WTC11 (cell line): ENCODE measurements around the gene ATP1B3. TPM values are rescaled to one million over a fixed set of nuclear protein-coding genes. Genes with fewer than 3 reads are reported as not detected.

ENCODE experiments used
- ATAC-seq: fragments of 200-7000 bp; cut with Tn5 transposase; 2 replicates; pipeline ENCODE4 v1.10.0; 2021; ENCODE audit warnings: mild to moderate bottlenecking, moderate library complexity
- CTCF ChIA-PET: fragments of 300-600 bp; sonication (Branson Sonifier 250); formaldehyde crosslinking; loops from one replicate; lab custom pipeline; 2021; ENCODE audit warnings: antibody characterized with exemption; lab: Charles Lee
- POLR2A ChIA-PET: fragments of 350-600 bp; sonication (Branson Sonifier 250); formaldehyde crosslinking; loops from one replicate; lab custom pipeline; 2021; ENCODE audit warnings: antibody characterized with exemption; lab: Charles Lee
- DNase-seq: peaks from one replicate; pipeline ENCODE4 v3.0.0; 2021; ENCODE audit warnings: low spot score
- H3K27ac Mint-ChIP-seq: 2 replicates; pipeline ENCODE4 v1.8.0; 2021; ENCODE audit warnings: mixed read lengths
- H3K27me3 Mint-ChIP-seq: 2 replicates; pipeline ENCODE4 v1.8.0; 2021; ENCODE audit warnings: low read depth, mild to moderate bottlenecking, moderate library complexity, mixed read lengths
- H3K36me3 Mint-ChIP-seq: 2 replicates; pipeline ENCODE4 v1.8.0; 2021; ENCODE audit warnings: mixed read lengths
- H3K4me1 Mint-ChIP-seq: 2 replicates; pipeline ENCODE4 v1.8.0; 2022; ENCODE audit warnings: mixed read lengths
- H3K4me3 Mint-ChIP-seq: 2 replicates; pipeline ENCODE4 v1.8.0; 2021; ENCODE audit warnings: mild to moderate bottlenecking, moderate library complexity, mixed read lengths
- H3K9me3 Mint-ChIP-seq: 2 replicates; pipeline ENCODE4 v1.8.0; 2021; ENCODE audit warnings: mixed read lengths
- ATF1 ChIP-seq: sonication (generic); formaldehyde crosslinking; IDR thresholded peaks from 2 replicates; pipeline ENCODE4 v1.8.1; 2023; ENCODE audit warnings: mild to moderate bottlenecking, moderate library complexity, missing genetic modification reagents
- CBFB ChIP-seq: sonication (generic); formaldehyde crosslinking; IDR thresholded peaks from 2 replicates; pipeline ENCODE4 v1.8.1; 2022; ENCODE audit warnings: mild to moderate bottlenecking, low read depth, missing genetic modification reagents
- CDX4 ChIP-seq: fragments of 250-450 bp; sonication (Bioruptor Pico); IDR thresholded peaks from 2 replicates; pipeline ENCODE4 v1.9.0; 2021; ENCODE audit warnings: moderate library complexity, mild to moderate bottlenecking, inconsistent platforms, borderline replicate concordance
- CREM ChIP-seq: sonication (generic); formaldehyde crosslinking; IDR thresholded peaks from 2 replicates; pipeline ENCODE4 v1.8.1; 2022; ENCODE audit warnings: mild to moderate bottlenecking, missing genetic modification reagents, moderate library complexity
- ETV6 ChIP-seq: sonication (generic); formaldehyde crosslinking; IDR thresholded peaks from 2 replicates; pipeline ENCODE4 v1.8.1; 2022; ENCODE audit warnings: mild to moderate bottlenecking, missing genetic modification reagents
- FOXJ3 ChIP-seq: sonication (generic); formaldehyde crosslinking; IDR thresholded peaks from 2 replicates; pipeline ENCODE4 v1.9.0; 2021; ENCODE audit warnings: missing genetic modification reagents, mild to moderate bottlenecking, borderline replicate concordance
- JAZF1 ChIP-seq: fragments of 250-450 bp; sonication (Bioruptor Pico); IDR thresholded peaks from 2 replicates; pipeline ENCODE4 v1.9.0; 2021; ENCODE audit warnings: moderate library complexity, mild to moderate bottlenecking, inconsistent platforms
- JUN ChIP-seq: sonication (generic); formaldehyde crosslinking; IDR thresholded peaks from 2 replicates; pipeline ENCODE4 v1.8.0; 2023; ENCODE audit warnings: mild to moderate bottlenecking, missing genetic modification reagents
- MLX ChIP-seq: sonication (generic); formaldehyde crosslinking; IDR thresholded peaks from 2 replicates; pipeline ENCODE4 v1.8.1; 2023; ENCODE audit warnings: mild to moderate bottlenecking, missing genetic modification reagents, moderate library complexity
- NR1H2 ChIP-seq: sonication (generic); formaldehyde crosslinking; IDR thresholded peaks from 2 replicates; pipeline ENCODE4 v1.9.0; 2021; ENCODE audit warnings: mild to moderate bottlenecking, moderate library complexity, missing genetic modification reagents
- NR2C2 ChIP-seq: sonication (generic); formaldehyde crosslinking; IDR thresholded peaks from 2 replicates; pipeline ENCODE4 v1.8.0; 2022; ENCODE audit warnings: mild to moderate bottlenecking, missing genetic modification reagents
- PREB ChIP-seq: sonication (generic); formaldehyde crosslinking; IDR thresholded peaks from 2 replicates; pipeline ENCODE4 v1.8.1; 2022; ENCODE audit warnings: mild to moderate bottlenecking, missing genetic modification reagents, moderate library complexity, borderline replicate concordance
- SP1 ChIP-seq: sonication (generic); formaldehyde crosslinking; conservative IDR thresholded peaks from 2 replicates; pipeline ENCODE4 v1.8.1; 2022; ENCODE audit warnings: missing genetic modification reagents
- STAT6 ChIP-seq: sonication (generic); formaldehyde crosslinking; conservative IDR thresholded peaks from 2 replicates; pipeline ENCODE4 v1.8.1; 2023; ENCODE audit warnings: mild to moderate bottlenecking, low read depth, missing genetic modification reagents, moderate library complexity
- ZBTB21 ChIP-seq: sonication (generic); formaldehyde crosslinking; IDR thresholded peaks from 2 replicates; pipeline ENCODE4 v1.8.1; 2023; ENCODE audit warnings: mild to moderate bottlenecking, missing genetic modification reagents, borderline replicate concordance
- ZNF219 ChIP-seq: sonication (generic); formaldehyde crosslinking; IDR thresholded peaks from 2 replicates; pipeline ENCODE4 v1.8.0; 2023; ENCODE audit warnings: missing genetic modification reagents, mild to moderate bottlenecking, borderline replicate concordance
- ZNF396 ChIP-seq: fragments of 250-450 bp; sonication (Bioruptor Pico); IDR thresholded peaks from 2 replicates; pipeline ENCODE4 v1.8.0; 2021; ENCODE audit warnings: mild to moderate bottlenecking, moderate library complexity, borderline replicate concordance
- total RNA-seq: library from RNA; stranded (reverse); gene quantifications from 3 replicates; pipeline ENCODE4 v1.2.3, GENCODE V29; 2021
- TF ChIP-seq, protein P1 (sequence below): sonication (generic); formaldehyde crosslinking; IDR thresholded peaks from 2 replicates; pipeline ENCODE4 v1.8.0; 2022; ENCODE audit warnings: mild to moderate bottlenecking, missing genetic modification reagents
- TF ChIP-seq, protein P2 (sequence below): fragments of 250-450 bp; sonication (Bioruptor Pico); IDR thresholded peaks from 2 replicates; pipeline ENCODE4 v1.9.0; 2021; ENCODE audit warnings: mild to moderate bottlenecking, borderline replicate concordance
- TF ChIP-seq, protein P3 (sequence below): sonication (generic); formaldehyde crosslinking; IDR thresholded peaks from 2 replicates; pipeline ENCODE4 v1.8.1; 2023; ENCODE audit warnings: mild to moderate bottlenecking, moderate library complexity, missing genetic modification reagents
- TF ChIP-seq, protein P4 (sequence below): sonication (generic); formaldehyde crosslinking; IDR thresholded peaks from 2 replicates; pipeline ENCODE4 v1.8.1; 2023; ENCODE audit warnings: mild to moderate bottlenecking, missing genetic modification reagents, moderate library complexity

The ATP1B3 gene
- total RNA-seq, 1 experiment from 2014 or later = 189 TPM

DNA sequence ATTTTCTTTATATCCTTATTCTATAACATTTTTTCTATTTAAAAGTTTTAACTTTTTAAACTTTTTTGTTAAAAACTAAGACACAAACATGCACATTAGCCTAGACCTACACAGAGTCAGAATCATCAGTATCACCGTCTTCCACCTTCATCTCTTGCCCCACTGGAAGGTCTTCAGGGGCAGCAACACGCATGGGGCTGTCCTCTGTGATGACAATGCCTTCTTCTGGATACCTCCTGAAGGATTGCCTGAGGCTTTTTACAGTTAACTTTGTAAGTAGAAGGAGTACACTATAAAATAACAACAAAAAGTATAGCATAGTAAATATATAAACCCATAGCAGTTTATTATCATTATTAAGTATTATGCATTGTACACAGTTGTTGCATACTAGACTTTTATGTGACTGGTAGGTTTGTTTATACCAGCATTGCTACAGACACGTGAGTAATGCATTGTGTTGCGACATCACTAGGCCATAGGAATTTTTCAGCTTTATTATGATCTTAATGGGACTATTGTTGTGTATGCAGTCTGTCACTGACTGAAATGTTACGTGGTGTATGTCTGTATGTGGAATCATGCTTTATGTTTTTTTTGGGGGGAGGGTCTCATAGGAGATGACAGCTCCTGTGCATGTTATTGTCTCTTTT, 18.2 kb downstream of the ATP1B3 start (continued):
- TF ChIP-seq, protein P1, sequence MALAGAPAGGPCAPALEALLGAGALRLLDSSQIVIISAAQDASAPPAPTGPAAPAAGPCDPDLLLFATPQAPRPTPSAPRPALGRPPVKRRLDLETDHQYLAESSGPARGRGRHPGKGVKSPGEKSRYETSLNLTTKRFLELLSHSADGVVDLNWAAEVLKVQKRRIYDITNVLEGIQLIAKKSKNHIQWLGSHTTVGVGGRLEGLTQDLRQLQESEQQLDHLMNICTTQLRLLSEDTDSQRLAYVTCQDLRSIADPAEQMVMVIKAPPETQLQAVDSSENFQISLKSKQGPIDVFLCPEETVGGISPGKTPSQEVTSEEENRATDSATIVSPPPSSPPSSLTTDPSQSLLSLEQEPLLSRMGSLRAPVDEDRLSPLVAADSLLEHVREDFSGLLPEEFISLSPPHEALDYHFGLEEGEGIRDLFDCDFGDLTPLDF = no peak
- no peak for TF ChIP-seq ZBTB21 (CRISPR knock-in tag)
- TF ChIP-seq, protein P2, sequence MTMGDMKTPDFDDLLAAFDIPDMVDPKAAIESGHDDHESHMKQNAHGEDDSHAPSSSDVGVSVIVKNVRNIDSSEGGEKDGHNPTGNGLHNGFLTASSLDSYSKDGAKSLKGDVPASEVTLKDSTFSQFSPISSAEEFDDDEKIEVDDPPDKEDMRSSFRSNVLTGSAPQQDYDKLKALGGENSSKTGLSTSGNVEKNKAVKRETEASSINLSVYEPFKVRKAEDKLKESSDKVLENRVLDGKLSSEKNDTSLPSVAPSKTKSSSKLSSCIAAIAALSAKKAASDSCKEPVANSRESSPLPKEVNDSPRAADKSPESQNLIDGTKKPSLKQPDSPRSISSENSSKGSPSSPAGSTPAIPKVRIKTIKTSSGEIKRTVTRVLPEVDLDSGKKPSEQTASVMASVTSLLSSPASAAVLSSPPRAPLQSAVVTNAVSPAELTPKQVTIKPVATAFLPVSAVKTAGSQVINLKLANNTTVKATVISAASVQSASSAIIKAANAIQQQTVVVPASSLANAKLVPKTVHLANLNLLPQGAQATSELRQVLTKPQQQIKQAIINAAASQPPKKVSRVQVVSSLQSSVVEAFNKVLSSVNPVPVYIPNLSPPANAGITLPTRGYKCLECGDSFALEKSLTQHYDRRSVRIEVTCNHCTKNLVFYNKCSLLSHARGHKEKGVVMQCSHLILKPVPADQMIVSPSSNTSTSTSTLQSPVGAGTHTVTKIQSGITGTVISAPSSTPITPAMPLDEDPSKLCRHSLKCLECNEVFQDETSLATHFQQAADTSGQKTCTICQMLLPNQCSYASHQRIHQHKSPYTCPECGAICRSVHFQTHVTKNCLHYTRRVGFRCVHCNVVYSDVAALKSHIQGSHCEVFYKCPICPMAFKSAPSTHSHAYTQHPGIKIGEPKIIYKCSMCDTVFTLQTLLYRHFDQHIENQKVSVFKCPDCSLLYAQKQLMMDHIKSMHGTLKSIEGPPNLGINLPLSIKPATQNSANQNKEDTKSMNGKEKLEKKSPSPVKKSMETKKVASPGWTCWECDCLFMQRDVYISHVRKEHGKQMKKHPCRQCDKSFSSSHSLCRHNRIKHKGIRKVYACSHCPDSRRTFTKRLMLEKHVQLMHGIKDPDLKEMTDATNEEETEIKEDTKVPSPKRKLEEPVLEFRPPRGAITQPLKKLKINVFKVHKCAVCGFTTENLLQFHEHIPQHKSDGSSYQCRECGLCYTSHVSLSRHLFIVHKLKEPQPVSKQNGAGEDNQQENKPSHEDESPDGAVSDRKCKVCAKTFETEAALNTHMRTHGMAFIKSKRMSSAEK (CRISPR knock-in tag) = no peak
- no peak for TF ChIP-seq ETV6
- TF ChIP-seq SP1 (CRISPR knock-in tag) = no peak
- no peak for TF ChIP-seq ZNF396
- TF ChIP-seq NR2C2 (CRISPR knock-in tag) = no peak
- TF ChIP-seq, protein P3, sequence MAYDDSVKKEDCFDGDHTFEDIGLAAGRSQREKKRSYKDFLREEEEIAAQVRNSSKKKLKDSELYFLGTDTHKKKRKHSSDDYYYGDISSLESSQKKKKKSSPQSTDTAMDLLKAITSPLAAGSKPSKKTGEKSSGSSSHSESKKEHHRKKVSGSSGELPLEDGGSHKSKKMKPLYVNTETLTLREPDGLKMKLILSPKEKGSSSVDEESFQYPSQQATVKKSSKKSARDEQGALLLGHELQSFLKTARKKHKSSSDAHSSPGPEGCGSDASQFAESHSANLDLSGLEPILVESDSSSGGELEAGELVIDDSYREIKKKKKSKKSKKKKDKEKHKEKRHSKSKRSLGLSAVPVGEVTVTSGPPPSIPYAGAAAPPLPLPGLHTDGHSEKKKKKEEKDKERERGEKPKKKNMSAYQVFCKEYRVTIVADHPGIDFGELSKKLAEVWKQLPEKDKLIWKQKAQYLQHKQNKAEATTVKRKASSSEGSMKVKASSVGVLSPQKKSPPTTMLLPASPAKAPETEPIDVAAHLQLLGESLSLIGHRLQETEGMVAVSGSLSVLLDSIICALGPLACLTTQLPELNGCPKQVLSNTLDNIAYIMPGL (CRISPR knock-in tag) = no peak
- TF ChIP-seq NR1H2 (CRISPR knock-in tag) = no peak
- TF ChIP-seq CDX4 (CRISPR knock-in tag) = no peak
- TF ChIP-seq, protein P4, sequence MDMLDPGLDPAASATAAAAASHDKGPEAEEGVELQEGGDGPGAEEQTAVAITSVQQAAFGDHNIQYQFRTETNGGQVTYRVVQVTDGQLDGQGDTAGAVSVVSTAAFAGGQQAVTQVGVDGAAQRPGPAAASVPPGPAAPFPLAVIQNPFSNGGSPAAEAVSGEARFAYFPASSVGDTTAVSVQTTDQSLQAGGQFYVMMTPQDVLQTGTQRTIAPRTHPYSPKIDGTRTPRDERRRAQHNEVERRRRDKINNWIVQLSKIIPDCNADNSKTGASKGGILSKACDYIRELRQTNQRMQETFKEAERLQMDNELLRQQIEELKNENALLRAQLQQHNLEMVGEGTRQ = no peak
- TF ChIP-seq MLX (CRISPR knock-in tag) = no peak
- no peak for TF ChIP-seq FOXJ3 (CRISPR knock-in tag)

DNA sequence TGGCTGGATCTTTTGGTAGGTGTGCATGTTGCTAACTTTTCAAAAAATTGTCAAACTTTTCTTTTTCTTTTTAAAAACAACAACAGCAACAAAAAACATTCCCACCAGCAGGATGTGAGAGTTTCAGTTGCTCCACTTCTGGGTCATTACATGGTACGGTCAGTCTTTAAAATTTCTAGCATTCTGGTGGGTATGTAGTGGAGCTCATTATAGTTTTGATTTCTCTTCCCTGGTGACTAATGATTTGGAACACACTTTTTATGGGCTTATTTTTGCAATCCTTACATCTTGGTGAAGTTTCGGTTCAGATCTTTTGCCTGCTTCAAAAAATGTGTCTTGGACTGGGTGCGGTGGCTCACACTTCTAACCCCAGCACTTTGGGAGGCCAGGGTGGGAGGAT, 19.3 kb downstream of the ATP1B3 start:
- Mint-ChIP-seq H3K4me1 (0 out of 2 replicates have a peak, but pooled peaks cover 4% of the 10 kb centered on the region), H3K27me3 (peaks cover 3% of the 10 kb centered on the region; the same call in 1 of the 2 replicates), H3K36me3 (peaks cover 66% of the 10 kb centered on the region), H3K4me3 (no peak overlapping the region), H3K9me3 (peaks cover 38% of the 10 kb centered on the region), H3K27ac (no peak overlapping the region)
- ChIA-PET POLR2A (no interaction called here), CTCF (no interaction called here)
- DNase-seq = no peak
- TF ChIP-seq STAT6 (CRISPR knock-in tag) (no peak), JAZF1 (no peak), CREM (CRISPR knock-in tag) (no peak), ATF1 (no peak), NR2C2 (CRISPR knock-in tag) (no peak), JUN (CRISPR knock-in tag) (no peak), PREB (CRISPR knock-in tag) (no peak), ZNF219 (no peak), CBFB (CRISPR knock-in tag) (no peak)
- TF ChIP-seq, all 79 proteins: peak for 0
- no peak for ATAC-seq
